NCI-H1930 (cell line): ENCODE data around the gene HMGCL.
"Not testable (repeated sequence)": the region's sequence is repeated elsewhere in the genome, so short reads cannot be mapped to it uniquely, and the experiment has no call there.

ENCODE experiments used
- DNase-seq, 2 experiments: peaks; one replicate each; lab custom pipeline; 2025; lab: John Stamatoyannopoulos, UW

The HMGCL gene

GRCh38 chr1:23826590-23826989, 1.4 kb upstream of the HMGCL start:
- DNase-seq, result not testable (repeated sequence)

- DNase-seq, result no peak
These were observed 713 bp upstream of the HMGCL start for GRCh38 chr1:23825762-23826522.

- no peak for DNase-seq
These were observed 536 bp downstream of the HMGCL start for GRCh38 chr1:23824711-23825075.

GRCh38 chr1:23823767-23824166, 1.5 kb downstream of the HMGCL start:
- no peak for DNase-seq

GRCh38 chr1:23817633-23818032, 7.6 kb downstream of the HMGCL start:
- DNase-seq, result no peak

GRCh38 chr1:23816906-23817305, 8.3 kb downstream of the HMGCL start:
- no peak for DNase-seq

- no peak for DNase-seq
These were observed 8.9 kb downstream of the HMGCL start for GRCh38 chr1:23816361-23816760.

GRCh38 chr1:23814016-23814415, 11.2 kb downstream of the HMGCL start:
- no peak for DNase-seq

- peak in 1 of 2 experiments; percentile 15 for DNase-seq
These were observed 14.2 kb downstream of the HMGCL start for GRCh38 chr1:23810818-23811540.

GRCh38 chr1:23809751-23810171, 15.5 kb downstream of the HMGCL start:
- peak; percentile 18 to 49 for DNase-seq

- no peak for DNase-seq
These were observed 17.8 kb downstream of the HMGCL start for GRCh38 chr1:23807453-23807852.

GRCh38 chr1:23806280-23806679, 18.9 kb downstream of the HMGCL start:
- no peak for DNase-seq

GRCh38 chr1:23805025-23805424, 20.2 kb downstream of the HMGCL start:
- no peak for DNase-seq

GRCh38 chr1:23804183-23804835, 20.9 kb downstream of the HMGCL start:
- DNase-seq, result no peak

- DNase-seq, result no peak
These were observed 21.6 kb downstream of the HMGCL start for GRCh38 chr1:23803674-23804073.

GRCh38 chr1:23802809-23803342, 22.4 kb downstream of the HMGCL start:
- not testable (repeated sequence) for DNase-seq

- no peak for DNase-seq
These were observed 23.4 kb downstream of the HMGCL start for GRCh38 chr1:23801876-23802275.

GRCh38 chr1:23801338-23801748, 23.9 kb downstream of the HMGCL start:
- no peak for DNase-seq

- DNase-seq, result peak; percentile 85 to 93
These were observed 24.6 kb downstream of the HMGCL start, which contains the start of gene GALE for GRCh38 chr1:23800400-23801337. TSS of gene GALE (minus strand) at chr1:23800754. CDS start at chr1:23799007, 1,747 bp downstream.

GRCh38 chr1:23799570-23800399, 25.4 kb downstream of the HMGCL start:
- no peak for DNase-seq

- no peak for DNase-seq
These were observed 26.0 kb downstream of the HMGCL start for GRCh38 chr1:23799255-23799569.
